Stimulated activated CD4-positive, alpha-beta T cell treated with anti-CD3 and anti-CD28 coated beads, Interleukin-1b, Interleukin-23, amount 100 ng/mL, for 4 hours (primary cell): ENCODE data around the gene AICDA.

Experiments used
- DNase-seq, 2 donors: peaks; one replicate each; pipeline ENCODE4 v3.0.0-alpha.2; 2020; ENCODE audit warnings: low read depth in 2 of 2

Gene AICDA

DNA sequence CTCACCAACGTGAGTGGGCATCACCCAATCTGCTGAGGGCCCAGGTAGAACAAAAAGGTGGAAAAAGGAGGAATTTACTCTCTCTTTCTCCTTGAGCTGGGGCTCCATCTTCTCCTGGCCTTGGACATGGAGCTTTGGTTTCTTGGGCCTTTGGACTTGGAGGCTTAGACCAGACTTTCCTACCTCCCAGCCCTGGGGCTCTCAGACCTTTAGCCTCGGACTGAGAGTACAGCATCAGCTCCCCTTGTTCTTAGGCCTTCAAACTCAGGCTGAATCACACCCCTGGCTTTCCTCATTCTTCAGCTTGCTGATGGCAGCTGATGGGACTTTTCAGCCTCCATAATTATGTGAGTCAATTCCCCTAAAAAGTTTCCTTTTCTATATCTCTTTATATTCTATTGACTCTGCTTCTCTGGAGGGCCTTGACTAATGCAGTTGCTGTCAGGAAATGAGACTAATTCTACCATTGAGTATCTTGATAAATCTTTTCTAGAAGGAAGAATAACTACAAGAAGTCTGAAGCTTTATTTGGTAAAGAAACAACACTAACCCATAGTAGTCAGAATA lies 56.0 kb downstream of the AICDA start:
- no peak for DNase-seq

DNA sequence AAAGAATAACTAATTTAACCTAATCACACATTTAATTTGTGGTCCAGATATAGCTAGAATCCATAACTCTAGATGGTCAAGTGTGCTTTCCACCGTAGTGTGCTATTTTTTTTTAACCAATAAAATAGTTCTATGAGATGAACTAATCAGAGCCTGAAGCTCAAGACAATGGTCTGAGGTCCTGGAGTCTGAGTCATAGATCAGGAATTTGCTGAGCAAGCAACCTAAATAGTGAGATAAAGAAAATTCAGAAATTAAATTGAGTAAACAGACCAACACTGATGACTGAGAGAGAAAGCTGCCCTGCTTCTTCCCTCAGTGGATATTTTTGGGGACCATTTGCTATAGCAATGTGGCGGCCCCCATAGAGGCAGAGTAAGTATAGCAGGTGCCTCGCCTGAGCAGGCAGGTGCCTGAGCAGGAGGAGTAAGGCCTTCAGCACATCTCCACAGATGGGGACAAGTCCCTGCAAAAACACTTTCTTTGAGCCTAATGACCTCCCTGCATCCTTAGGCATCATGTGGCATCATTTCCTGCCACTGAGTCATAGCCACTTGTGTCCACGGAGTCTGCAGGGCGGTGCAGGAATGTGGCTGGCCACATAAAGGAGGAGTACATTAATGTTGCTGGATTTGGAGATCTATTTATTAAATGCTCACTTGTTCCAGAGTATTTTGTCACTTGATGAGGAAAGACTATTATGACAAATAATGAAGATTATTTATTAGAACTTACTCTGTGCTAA lies 58.0 kb downstream of the AICDA start:
- no peak for DNase-seq

DNA sequence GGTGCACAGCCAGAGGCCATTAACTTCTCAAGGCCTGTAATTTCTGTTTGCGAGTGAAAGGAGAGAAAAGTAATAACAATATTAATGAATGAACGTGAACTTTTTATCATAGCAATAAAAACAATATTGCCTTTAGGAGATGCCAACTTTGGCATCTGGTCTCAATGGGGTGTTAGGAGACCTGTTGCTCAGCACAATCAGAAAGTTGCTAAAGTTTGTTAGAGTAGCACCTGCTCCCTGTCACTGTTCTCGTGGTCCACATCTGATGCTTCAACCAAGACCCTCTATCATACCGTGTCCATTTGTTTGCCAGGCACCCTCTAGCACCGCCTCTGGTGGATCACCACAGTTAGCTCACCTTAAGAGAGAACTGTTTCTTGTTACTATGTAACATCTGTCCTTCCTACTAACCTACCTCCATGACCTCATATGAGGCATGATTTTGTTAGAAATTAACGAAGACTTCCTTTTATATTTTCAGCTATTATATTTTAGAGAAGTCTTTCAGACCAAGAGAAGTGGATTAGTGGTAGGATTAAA lies 59.5 kb downstream of the AICDA start:
- DNase-seq = no peak
